Measurements from ENCODE around the gene KRT16.
"Not testable (repeated sequence)": the region's sequence is repeated elsewhere in the genome, so short reads cannot be mapped to it uniquely, and the experiment has no call there.

GRCh38 chr17:41582061-41582968 is 30.3 kb downstream of the KRT16 start:
- TF ChIP-seq CTCF (IDR thresholded peaks at IDR 0.05; ENCODE audit: insufficient read depth, low read depth, low read length); EZH2 (IDR thresholded peaks at IDR 0.05; ENCODE audit: insufficient read depth, low read length): not testable (repeated sequence)
